B cell (primary cell): ENCODE measurements around the gene RFX2.

ENCODE experiments used
- EZH2 ChIP-seq: IDR thresholded peaks from 2 replicates; pipeline ENCODE4 v1.6.1; 2012; ENCODE audit warnings: borderline replicate concordance, low read depth, mild to moderate bottlenecking, moderate library complexity, low read length; ENCODE audit not compliant: insufficient read depth, poor library complexity, severe bottlenecking
- TF ChIP-seq, protein P1 (sequence below): fragments of 200-600 bp; IDR thresholded peaks from one replicate; pipeline ENCODE4 v1.8.0; 2022; ENCODE audit warnings: antibody characterized with exemption, mild to moderate bottlenecking

DNA sequence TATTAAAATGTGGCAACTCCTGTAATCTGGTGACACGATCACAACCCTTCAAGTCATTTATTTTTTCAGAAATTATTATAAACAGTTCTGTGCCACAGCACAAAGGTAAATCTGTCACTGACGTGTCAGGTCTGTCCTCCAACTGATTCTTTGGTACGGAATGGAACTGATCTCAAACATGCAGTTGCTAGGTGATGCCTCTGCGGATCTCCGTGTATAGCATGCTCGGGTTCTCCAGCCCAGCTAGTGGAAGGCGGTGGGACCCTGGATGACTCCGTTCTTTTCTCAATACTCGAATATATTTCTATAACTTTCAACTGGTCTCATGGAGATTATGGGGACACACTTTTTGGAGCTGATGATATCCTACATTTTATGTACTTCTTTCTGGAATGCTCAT, 143.4 kb downstream of the RFX2 start:
- TF ChIP-seq, protein P1, sequence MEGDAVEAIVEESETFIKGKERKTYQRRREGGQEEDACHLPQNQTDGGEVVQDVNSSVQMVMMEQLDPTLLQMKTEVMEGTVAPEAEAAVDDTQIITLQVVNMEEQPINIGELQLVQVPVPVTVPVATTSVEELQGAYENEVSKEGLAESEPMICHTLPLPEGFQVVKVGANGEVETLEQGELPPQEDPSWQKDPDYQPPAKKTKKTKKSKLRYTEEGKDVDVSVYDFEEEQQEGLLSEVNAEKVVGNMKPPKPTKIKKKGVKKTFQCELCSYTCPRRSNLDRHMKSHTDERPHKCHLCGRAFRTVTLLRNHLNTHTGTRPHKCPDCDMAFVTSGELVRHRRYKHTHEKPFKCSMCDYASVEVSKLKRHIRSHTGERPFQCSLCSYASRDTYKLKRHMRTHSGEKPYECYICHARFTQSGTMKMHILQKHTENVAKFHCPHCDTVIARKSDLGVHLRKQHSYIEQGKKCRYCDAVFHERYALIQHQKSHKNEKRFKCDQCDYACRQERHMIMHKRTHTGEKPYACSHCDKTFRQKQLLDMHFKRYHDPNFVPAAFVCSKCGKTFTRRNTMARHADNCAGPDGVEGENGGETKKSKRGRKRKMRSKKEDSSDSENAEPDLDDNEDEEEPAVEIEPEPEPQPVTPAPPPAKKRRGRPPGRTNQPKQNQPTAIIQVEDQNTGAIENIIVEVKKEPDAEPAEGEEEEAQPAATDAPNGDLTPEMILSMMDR: no peak
- no peak for TF ChIP-seq EZH2
